GM21717 (cell line): ENCODE results near the gene CAMK2N1.

Experiments
- ATAC-seq: cut with Tn5 transposase; IDR thresholded peaks from one replicate; pipeline ENCODE4 v1.9.1; 2021; ENCODE audit warnings: mild to moderate bottlenecking, moderate library complexity; ENCODE audit not compliant: unreplicated experiment

CAMK2N1 gene

DNA sequence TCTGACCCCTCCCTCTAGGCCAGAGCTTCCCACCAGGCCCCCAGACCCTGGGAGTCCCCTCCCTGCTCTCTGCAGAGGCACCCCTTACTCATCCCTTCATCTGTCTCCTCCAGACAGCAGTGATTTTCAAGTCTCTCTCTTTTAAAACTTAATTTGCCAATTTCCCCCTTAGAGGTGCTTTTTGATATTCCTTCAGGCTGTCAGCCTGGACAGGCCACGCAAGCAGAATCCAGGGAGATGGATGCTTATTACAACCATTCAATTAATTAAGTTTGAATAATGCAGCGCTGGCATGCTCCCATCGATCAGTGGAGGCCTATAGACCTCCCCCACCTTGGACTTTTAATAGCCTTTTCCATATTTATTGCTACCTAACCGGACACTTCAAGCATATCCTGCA, 6.2 kb downstream of the CAMK2N1 start:
- ATAC-seq = no peak

DNA sequence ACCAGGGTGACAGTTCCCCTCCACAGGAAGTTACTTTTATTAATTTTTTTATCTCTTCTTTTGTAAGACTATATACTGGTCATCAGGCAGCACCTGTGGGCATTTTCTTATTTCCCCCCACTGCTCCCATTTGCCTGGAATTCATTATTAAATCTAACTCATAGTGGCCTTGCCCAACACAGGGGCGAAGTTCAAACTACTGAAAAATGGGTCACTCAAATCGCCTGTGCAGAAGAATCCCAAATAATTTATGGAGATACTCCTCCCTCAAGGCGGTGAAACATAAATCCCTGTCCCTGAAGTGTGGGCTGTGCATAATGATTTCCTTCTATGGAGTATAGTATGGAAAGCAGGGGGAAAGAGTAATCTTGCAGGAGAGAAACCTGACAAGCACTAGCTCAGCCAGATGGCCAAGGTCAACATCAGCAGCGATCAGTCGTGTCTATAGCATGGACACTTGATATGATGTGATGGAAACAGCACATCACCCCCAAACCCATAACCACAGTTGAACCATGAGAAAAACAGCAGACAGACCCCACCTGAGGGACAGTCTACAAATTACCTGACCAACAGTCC, 7.9 kb downstream of the CAMK2N1 start:
- ATAC-seq = no peak

DNA sequence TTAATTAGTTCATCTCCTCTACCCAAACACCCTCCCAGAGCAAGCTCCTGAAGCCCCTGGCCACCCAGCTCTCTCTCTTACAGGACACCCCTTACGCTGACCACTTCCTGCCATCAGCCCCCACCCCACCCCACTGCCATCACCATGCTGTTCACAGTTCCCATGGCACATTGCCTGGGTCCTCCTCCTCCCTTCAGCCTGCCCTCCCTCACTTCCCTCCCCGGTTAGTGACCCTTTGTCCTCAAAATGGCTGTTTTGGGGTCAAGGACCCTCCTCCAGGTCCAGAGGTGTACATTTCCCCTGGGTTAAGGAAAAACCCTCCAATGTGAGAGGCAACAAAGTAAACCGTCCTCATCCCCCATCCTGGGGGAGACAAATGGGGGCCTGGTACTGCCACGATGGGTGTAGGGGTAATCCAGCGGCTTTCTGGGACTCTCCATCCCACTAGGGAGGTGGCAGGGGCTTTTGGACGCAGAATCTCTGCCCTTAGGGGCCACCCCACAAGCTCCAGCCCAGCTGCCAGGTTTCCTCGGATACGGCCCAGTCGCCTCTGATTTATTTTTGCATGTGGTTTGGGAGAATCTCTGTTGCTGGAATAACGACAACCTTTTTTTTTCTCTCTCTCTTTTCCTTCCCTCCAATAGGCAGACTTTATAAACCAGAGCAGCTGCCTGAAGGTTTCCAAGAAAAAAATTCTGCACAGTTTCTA, 8.5 kb downstream of the CAMK2N1 start:
- ATAC-seq = no peak

DNA sequence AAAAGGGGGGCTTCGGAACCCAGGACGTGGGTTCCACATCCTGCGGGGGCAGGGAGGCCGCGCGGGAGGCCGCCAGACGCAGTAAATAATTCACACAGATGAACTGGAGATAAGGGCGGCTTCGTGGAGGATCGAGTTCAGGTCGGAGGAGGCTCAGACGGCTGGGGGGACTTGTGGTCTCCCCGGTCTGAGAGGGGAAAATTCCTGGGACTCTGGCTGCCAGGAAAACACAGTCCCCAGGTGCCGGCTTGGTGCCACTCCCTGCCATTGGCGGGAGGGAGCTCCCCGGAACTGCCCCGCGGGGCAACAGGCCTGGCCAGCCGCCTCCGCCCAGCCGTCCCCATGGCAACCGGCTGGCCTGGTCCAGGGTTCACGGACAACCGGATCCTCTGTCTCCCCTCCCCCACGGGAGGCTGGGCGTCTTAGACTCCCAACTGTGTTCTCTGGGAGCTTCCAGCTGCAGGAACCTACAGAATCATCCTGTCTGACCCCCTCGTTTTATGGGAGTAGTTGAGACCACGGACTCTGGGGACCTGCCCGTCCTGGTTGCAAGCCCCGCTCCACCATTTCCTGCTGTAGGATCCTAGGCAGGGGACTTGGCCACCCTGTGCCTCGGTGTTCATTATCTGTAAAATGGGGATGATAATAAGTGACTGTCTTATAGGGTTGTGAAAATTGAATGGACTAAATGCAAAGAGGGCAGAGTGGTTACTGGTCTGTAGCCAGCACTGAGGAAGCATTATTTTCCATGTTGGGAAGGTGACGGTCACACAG, 9.6 kb downstream of the CAMK2N1 start:
- no peak for ATAC-seq

DNA sequence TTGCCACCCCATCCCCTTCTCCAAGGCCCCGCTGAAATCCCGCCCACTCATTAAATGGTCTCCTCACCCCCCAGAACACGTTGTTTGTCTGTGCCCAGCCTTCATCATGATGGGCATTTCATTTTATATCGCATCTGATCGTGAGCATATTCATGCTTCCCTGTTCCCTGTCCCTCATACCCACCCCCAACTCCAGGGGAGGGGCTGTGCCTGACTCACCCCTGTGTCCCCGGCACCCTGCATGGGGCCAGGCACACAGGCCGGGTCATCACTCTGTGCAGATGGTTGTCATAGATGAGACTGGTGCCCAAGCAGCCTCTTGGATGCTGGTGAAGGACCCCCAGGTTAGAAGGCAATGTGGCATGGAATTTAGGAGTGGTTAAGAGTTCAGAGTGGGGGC, 11.0 kb downstream of the CAMK2N1 start:
- ATAC-seq = no peak

DNA sequence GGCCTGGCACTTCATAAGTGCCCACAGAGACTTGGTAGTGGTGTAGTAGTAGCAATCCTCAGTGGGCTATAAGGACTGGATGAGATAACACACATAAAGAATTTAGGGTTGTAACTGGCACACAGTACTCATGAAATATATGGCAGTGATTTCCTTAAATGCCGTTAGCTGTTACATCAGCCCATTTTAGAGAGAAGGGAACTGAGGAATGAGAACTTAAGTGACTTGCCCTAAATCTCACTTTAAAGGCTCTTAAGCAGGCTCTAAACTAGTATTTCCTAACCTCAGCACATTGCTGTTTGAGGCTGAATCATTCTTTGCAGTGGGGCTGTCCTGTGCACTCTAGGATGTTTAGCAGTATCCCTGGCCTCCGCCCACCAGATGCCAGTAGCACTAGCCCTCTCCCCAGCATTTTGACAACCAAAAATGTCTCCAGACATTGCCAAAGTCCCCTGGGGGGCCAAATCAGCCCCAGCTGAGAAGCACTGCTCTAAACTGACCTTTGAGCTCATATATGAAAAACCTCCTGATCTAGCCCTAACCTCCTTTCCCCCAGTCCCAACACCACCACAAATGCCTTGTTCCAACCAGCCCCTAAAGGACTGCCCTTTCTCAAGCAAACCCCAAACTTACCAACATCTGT, 11.6 kb downstream of the CAMK2N1 start:
- ATAC-seq = no peak

DNA sequence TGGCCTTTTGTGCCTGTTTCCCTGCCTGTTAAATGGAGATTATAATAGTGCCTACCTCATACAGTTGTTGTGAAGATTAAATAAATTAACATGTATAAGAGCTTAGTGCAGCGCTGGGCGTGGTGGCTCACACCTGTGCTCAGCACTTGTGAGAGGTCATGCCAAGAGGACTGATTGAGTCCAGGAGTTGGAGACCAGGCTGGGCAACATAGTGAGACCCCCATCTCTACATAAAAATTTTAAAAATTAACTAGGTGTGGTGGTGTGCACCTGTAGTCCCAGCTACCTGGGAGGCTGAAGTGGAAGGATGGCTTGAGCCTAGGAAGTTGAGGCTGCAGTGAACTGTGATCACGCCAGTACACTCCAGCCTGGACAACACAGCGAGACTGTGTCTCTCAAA, 12.1 kb downstream of the CAMK2N1 start:
- ATAC-seq = no peak

DNA sequence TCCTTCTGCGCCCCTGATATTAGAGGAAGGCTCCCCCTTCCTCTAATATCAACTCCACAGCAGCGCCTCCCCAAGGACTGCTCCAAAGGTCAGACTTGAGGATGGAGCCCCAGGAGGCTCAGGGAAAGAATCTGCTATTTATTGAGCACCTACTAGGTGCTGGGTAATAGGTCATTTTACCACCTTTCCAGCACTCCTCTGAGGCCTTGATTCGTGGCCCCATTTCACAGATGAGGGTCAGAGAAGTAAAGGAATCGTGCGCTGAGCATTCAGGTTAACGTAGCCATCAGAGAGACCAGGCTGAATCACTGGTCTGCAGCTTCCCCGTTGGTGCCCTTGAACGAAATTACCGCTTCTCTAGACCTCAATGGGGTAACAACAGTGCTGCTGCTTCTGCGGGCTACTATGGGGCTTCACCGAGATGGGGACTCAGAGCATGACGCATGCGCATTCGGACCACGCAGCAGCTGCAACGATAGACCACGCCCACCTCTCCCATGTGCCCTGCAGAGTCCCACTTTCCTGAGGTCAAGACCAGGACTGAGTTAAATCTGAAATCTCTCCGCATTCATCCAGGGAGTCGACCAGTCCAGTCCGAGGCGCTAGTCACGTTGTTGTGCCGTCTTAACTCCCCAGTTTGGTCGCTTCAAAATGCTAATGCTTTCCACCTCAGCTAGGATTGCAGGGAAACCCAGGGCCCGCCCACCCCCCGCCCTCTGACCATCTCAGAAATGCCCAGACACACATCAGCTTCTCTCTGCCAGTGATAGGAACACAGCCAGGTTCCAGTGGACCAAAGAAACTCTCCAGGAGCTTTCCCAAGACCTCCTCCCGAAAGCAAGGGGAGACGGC, 12.9 kb downstream of the CAMK2N1 start:
- ATAC-seq = no peak

DNA sequence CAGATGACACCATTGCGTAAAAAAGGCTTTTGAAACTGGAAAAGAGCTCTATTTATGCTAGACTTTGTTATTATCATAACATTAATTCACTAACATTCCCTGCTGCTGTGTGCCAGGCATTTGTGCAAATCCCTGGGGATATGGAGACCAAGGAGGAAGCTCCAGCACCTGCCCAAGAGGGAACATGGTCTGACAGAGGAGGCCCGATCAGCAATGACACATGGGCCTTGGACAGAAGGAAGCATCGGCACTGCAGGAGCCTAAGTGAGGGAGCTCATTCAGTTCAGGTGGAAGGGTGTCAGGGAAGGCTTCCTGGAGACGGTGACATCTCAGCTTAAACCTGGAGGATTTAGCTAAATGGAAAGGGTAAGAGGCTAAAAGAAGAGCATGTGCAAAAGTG, 13.9 kb downstream of the CAMK2N1 start:
- no peak for ATAC-seq

DNA sequence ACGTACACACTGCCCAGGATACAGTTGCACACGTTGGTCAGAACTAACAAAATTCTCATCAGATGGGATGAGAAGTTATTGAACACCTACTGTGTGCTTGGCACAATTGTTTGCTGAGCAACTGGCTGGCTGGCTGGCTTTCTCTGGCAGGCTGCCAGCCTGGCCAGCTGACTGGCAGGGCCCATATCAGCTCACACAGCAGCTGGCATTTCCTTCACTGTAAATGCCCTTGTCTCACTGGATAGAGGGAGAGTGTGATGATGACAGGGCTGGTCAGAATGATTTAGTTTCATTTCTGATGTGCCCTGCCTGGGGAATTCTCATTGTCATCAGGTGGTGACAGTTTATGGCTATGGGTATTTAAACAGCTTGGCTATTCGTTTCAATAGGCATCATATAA, 15.8 kb downstream of the CAMK2N1 start:
- ATAC-seq = no peak

DNA sequence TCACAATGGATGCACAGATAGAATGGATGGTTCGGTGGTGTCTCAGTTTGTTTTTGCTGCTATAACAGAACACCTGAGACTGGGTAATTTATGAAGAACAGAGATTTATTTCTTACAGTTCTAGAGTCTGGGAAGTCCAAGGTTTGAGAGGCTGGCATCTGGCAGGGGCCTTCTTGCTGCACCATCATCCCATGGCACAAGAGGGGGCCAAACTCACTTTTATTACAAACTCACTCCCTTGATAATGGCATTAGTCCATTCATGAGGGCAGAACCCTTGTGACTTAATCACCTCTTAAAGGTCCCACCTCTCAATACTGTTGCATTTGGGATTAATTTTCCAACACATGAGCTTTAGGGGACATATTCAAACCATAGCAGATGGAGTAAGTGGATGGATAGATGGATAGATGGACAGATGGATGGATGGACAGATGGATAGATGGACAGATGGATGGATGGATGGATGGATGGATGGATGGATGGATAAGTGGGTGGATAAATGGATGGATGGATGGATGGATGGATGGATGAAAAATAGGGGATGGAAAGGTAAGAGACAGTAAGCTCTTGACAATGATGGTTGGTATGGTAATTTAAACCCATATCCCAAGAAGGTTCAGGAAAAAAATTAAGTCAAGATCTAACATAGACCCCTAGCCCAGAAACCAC, 16.5 kb downstream of the CAMK2N1 start:
- no peak for ATAC-seq

DNA sequence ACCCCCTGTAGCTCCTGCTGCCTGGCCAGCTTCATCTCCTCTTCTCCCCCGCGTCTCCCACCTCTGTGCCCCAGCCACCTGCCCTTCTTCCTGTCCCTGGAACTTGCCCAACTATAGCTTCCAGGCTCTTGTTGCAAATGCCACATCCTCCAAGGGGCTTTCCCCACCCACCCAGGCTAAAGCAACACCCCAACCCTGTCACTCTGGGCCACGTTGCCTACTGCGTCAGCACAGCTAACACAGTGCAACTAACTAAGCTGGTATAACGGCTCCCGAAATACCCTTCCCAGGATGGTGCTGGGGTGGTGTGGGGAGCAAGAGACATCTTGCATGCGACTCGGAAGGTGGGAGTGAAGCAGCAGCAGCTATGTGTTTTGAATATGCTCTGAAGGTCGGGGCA, 19.7 kb downstream of the CAMK2N1 start:
- no peak for ATAC-seq

DNA sequence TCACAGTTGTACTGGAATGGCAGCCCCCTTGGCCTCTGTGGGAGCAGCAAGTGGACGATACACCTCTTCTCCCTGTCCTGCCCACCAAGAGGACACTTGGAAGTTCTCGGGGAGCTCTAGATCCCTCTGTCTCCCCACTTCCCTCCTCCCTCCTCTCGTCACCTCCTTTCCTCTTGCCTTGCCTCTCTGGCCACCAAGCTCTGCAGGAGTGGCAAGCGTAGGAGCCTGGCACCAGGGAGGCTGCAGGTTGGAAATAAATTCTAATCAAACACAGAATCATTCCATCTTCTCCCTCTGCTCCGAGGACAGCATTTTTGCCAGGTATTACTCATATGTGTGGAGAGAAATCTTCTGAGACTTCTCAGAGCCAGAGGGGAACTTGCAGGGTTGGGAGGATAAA, 20.8 kb downstream of the CAMK2N1 start:
- no peak for ATAC-seq

DNA sequence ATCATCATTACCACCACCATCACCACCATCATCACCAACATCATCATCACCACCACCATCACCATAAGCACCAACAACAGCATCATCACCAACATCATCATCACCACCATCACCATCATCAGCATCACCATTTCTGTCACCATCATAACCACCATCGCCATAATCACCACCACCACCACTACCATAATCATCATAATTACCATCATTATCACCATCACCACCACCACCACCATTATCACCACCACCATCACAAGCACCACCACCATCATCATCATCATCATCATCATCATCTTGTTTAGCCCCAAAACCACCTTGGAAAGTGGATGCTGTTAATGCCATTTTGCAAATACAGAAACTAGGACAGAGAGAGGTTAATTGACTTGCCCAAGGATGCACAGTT, 22.5 kb downstream of the CAMK2N1 start:
- no peak for ATAC-seq

DNA sequence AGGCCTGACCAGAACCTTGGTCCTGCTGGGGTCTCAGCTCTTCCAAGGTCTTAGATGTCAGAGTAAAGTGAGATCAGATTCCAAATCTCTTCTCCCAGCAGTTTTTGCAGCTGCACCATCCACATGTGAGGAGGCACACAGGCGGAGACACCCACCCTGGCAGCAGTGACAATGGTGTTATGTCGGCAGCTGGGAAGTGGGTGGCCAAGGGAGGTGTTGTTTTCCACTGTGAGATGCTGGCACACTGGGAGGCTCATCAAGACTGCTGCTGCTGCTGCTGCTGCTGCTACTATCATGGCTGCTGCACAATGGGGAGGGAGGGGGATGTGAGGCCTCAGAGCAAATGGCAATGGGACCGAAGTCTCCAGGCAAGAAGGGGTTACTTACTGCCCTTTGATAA, 23.6 kb downstream of the CAMK2N1 start:
- no peak for ATAC-seq

DNA sequence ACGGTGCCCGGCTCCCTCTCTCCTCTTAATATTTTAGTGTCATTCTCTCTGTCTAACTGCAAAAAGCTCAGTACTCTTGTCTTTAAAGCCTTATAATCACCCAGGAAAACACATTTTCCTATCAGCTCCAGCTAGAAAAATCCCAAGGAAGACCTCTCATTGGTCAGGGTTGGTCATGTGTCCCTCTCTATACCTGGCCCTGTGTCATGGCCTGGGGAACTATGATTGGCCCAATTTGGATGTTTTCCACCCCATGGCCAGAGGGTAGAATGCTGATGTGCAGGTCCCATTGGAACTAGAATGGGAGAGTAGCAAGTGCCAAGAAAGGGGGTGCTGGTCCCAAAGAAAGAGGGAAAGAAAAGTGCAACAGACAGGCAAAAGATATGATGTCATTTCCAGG, 27.3 kb downstream of the CAMK2N1 start:
- no peak for ATAC-seq

DNA sequence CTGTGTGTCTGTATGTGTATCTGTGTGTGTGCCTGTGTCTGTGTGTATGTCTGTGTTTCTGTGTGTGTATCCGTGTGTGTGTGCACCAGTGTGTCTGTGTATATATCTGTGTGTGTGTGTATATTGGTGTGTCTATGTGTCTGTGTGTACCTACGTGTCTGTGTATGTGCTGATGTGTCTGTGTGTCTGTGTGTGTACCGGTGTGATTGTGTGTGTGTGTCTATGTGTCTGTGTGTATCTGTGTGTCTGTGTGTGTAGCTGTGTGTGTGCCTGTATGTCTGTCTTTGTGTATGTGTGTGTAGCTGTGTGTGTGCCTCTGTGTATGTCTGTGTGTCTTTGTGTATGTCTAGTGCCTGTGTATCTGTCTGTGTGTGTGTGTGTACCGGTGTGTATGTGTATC, 32.0 kb downstream of the CAMK2N1 start:
- no peak for ATAC-seq

DNA sequence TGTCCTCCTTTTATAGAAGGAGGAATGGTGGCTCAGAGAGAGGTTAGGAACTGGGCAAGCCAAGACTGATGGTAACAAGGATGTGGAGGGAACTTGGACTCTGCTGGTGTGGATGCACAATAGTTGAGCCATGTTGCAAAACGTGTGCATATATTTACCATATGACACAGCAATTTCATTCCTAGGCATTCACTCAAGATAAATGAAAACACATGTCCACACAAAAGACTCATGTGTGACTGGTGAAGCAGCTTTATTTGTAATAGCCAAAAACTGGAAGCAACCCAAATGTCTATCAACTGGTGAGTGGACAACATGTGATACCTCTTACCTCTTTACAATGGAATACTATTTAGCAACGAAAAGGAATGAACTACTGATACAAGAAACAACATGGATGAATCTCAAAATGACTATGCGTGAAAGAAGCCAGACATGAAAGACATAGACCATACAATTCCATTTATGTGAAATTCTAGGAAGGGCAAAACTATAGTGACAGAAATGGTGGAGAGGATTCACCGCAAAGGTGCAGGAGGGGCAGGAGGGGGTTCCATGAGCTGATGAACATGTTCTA, 36.2 kb downstream of the CAMK2N1 start:
- no peak for ATAC-seq

DNA sequence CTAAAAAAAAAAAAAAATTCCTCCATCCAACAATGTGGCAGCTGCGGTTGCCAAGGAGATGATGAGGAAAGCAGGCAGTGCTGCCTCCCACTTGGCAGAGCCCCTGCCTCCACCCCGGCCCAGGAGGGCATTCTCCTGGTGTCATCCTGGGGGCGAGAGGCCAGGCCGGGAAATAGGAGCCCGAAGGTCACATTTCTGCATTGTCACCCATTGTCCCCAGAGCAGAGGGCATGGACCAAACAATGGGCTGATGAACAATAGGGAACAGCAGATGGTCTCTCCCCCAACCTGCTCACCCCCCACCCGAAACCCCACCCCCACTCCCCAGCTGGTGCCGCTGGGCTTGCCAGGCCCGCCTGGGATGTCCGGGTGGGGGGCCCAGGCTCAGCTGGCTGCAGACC, 37.3 kb downstream of the CAMK2N1 start:
- ATAC-seq = no peak

DNA sequence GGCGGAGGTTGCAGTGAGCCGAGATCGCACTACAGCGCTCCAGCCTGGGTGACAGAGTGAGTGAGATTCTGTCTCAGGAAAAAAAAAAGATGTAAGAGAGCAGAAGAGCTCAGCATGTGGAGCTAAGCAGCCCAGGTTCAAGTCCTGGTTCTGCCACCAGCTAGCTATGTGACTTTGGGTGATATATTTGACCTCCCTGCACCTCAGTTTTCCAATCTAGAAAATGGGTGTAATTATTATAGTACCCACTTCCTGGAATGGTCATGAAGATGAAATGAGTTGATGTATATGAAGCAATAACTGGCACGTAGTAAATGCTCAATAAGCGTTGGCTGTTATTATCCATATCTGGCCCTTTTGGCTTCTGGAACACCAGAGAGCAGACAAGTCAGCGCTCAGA, 38.2 kb downstream of the CAMK2N1 start:
- ATAC-seq = no peak
